K562 (cell line): ENCODE results near the gene SLC34A1. TPM values are rescaled to one million over a fixed set of nuclear protein-coding genes. Genes with fewer than 3 reads are reported as not detected.

Source experiments
- ATAC-seq: fragments of 200-7000 bp; cut with Tn5 transposase; 3 replicates; pipeline ENCODE4 v1.9.1; 2020; ENCODE audit warnings: moderate library complexity
- BruUV-seq: library from RNA; stranded (reverse); fragments of 400-500 nt; replicated peaks from 2 replicates; lab custom pipeline; 2021; lab: Mats Ljungman, UMichigan
- CTCF ChIA-PET: fragments of 300-600 bp; formaldehyde crosslinking; extraction: SDS; loops from one replicate; lab custom pipeline; 2021; ENCODE audit warnings: low intra/inter-chr PET ratio; lab: Yijun Ruan, JAX
- POLR2A ChIA-PET: fragments of 300-600, 350-650 bp; sonication (Branson Sonifier 250); formaldehyde crosslinking; extraction: SDS; loops from one replicate; lab custom pipeline; 2021; ENCODE audit warnings: antibody characterized with exemption, inconsistent platforms; lab: Yijun Ruan, JAX
- DNase-seq, 4 experiments: peaks; one replicate each; pipeline versions ENCODE4 v3.0.0 to v3.0.0-alpha.2; 2011 to 2018; ENCODE audit warnings: low spot score in 3 of 4, mixed read lengths in 3 of 4; ENCODE audit errors: extremely low read depth in 1 of 4
- FAIRE-seq: peaks from 2 replicates; lab custom pipeline; 2011; peaks lifted over from hg19 to GRCh38; lab: Jason Lieb, UNC
- H2AFZ ChIP-seq: 2 replicates; pipeline ENCODE4 v1.6.0; 2011; ENCODE audit warnings: low read depth, low read length, control low read depth, inconsistent platforms
- H3K27ac ChIP-seq: fragments of 200-600 bp; 3 replicates; pipeline ENCODE4 v1.8.0; 2011; ENCODE audit warnings: low read depth, mild to moderate bottlenecking, control low read depth, inconsistent platforms, low read length, moderate library complexity, mixed read lengths; ENCODE audit errors: extremely low read depth
- H3K27me3 ChIP-seq, 2 experiments: fragments of 300-600 bp in 1 of 2; 2 replicates in 1 of 2; 3 replicates in 1 of 2; pipeline versions ENCODE4 v1.6.0 to v1.8.0; 2011; ENCODE audit warnings: inconsistent platforms in 2 of 2, low read length in 2 of 2, mild to moderate bottlenecking in 1 of 2, mixed read lengths in 1 of 2, moderate library complexity in 1 of 2; ENCODE audit not compliant: control insufficient read depth in 2 of 2, insufficient read depth in 2 of 2
- H3K36me3 ChIP-seq: fragments of 300-600 bp; 3 replicates; pipeline ENCODE4 v1.8.0; 2011; ENCODE audit warnings: mild to moderate bottlenecking, low read length, inconsistent platforms; ENCODE audit not compliant: control insufficient read depth, insufficient read depth
- H3K4me1 ChIP-seq, 2 experiments: fragments of 200-600 bp in 1 of 2; replicated peaks in 1 of 2; 2 replicates in 1 of 2; 3 replicates in 1 of 2; pipeline versions ENCODE4 v1.5.1 to v1.8.0; 2011; ENCODE audit warnings: inconsistent platforms in 2 of 2, low read length in 2 of 2, mild to moderate bottlenecking in 1 of 2, mixed read lengths in 1 of 2, moderate library complexity in 1 of 2; ENCODE audit not compliant: control insufficient read depth in 2 of 2, insufficient read depth in 2 of 2
- H3K4me2 ChIP-seq: 2 replicates; pipeline ENCODE4 v1.6.1; 2011; ENCODE audit warnings: low read length, control low read depth, inconsistent platforms, mixed read lengths; ENCODE audit not compliant: insufficient read depth
- H3K4me3 ChIP-seq: fragments of 200-600 bp; sonication (generic), shearing (Covaris generic); 2 replicates; pipeline ENCODE4 v1.5.1; 2016; ENCODE audit warnings: control low read depth, inconsistent platforms
- H3K79me2 ChIP-seq: fragments of 200-600 bp; 3 replicates; pipeline ENCODE4 v1.8.0; 2011; ENCODE audit warnings: low read length, inconsistent platforms; ENCODE audit not compliant: control insufficient read depth, insufficient read depth
- H3K9ac ChIP-seq, 2 experiments: 2 replicates each; pipeline versions ENCODE4 v1.6.0 to v1.6.1; 2011; ENCODE audit warnings: low read depth in 2 of 2, low read length in 2 of 2, control low read depth in 1 of 2, inconsistent platforms in 1 of 2, mild to moderate bottlenecking in 1 of 2, mixed read lengths in 1 of 2; ENCODE audit not compliant: insufficient read depth in 1 of 2
- H3K9me1 ChIP-seq: one replicate; pipeline ENCODE4 v1.6.0; 2011; ENCODE audit warnings: inconsistent platforms, mild to moderate bottlenecking, low read length, moderate library complexity; ENCODE audit not compliant: control insufficient read depth, insufficient read depth
- H3K9me3 ChIP-seq: replicated peaks from 2 replicates; pipeline ENCODE4 v1.5.1; 2011; ENCODE audit warnings: low read depth, low read length, inconsistent platforms; ENCODE audit not compliant: control insufficient read depth, insufficient read depth
- H4K20me1 ChIP-seq: replicated peaks from 2 replicates; pipeline ENCODE4 v1.6.1; 2011; ENCODE audit warnings: low read length, inconsistent platforms, mixed read lengths; ENCODE audit not compliant: control insufficient read depth, insufficient read depth
- BMI1 ChIP-seq: fragments of 150-350 bp; IDR thresholded peaks from 2 replicates; pipeline ENCODE4 v1.6.1; 2014; ENCODE audit warnings: low read length
- COPS2 ChIP-seq: fragments of 450-650 bp; conservative IDR thresholded peaks from 2 replicates; pipeline ENCODE4 v1.6.1; 2016; ENCODE audit warnings: mild to moderate bottlenecking, moderate library complexity
- HMG20A ChIP-seq: fragments of 450-650 bp; formaldehyde crosslinking; conservative IDR thresholded peaks from 2 replicates; pipeline ENCODE4 v1.4.0; 2020; ENCODE audit warnings: mild to moderate bottlenecking, mixed read lengths
- JUNB ChIP-seq: fragments of 450-650 bp; formaldehyde crosslinking; conservative IDR thresholded peaks from 2 replicates; pipeline ENCODE4 v1.4.0; 2020; ENCODE audit warnings: mild to moderate bottlenecking
- NBN ChIP-seq: fragments of 450-650 bp; IDR thresholded peaks from 2 replicates; pipeline ENCODE4 v1.6.1; 2016; ENCODE audit warnings: low read depth, mild to moderate bottlenecking
- NFYB ChIP-seq: IDR thresholded peaks from 2 replicates; pipeline ENCODE4 v1.6.1; 2011; ENCODE audit warnings: mild to moderate bottlenecking, moderate library complexity; ENCODE audit not compliant: insufficient read length; ENCODE audit errors: extremely low read depth
- POLR2G ChIP-seq: fragments of 200-400 bp; formaldehyde crosslinking; IDR thresholded peaks from 2 replicates; pipeline ENCODE4 v1.6.1; 2017; ENCODE audit warnings: low read depth, mild to moderate bottlenecking, antibody characterized with exemption, low read length, moderate library complexity
- PPARD ChIP-seq: fragments of 250-450 bp; sonication (Bioruptor Pico); IDR thresholded peaks from 2 replicates; pipeline ENCODE4 v1.8.0; 2022; ENCODE audit warnings: inconsistent platforms, mild to moderate bottlenecking, moderate library complexity
- RBFOX2 ChIP-seq: fragments of 200-400 bp; formaldehyde crosslinking; IDR thresholded peaks from 2 replicates; pipeline ENCODE4 v1.6.1; 2017; ENCODE audit warnings: low read depth, mild to moderate bottlenecking, low read length, moderate library complexity
- RBM34 ChIP-seq: fragments of 200-400 bp; formaldehyde crosslinking; IDR thresholded peaks from 2 replicates; pipeline ENCODE4 v1.6.1; 2018; ENCODE audit warnings: low read length, borderline replicate concordance; ENCODE audit not compliant: insufficient read depth
- RHOXF2B ChIP-seq: fragments of 250-450 bp; sonication (Bioruptor Pico); conservative IDR thresholded peaks from 2 replicates; pipeline ENCODE4 v1.5.1; 2021
- THRAP3 ChIP-seq: fragments of 450-650 bp; IDR thresholded peaks from 2 replicates; pipeline ENCODE4 v1.6.1; 2016; ENCODE audit warnings: mild to moderate bottlenecking, inconsistent platforms, borderline replicate concordance
- ZFPM2 ChIP-seq: fragments of 250-450 bp; sonication (Bioruptor Pico); IDR thresholded peaks from 2 replicates; pipeline ENCODE4 v1.5.1; 2022; ENCODE audit warnings: mild to moderate bottlenecking
- ZNF584 ChIP-seq: fragments of 200-800 bp; sonication (Bioruptor generic); IDR thresholded peaks from 2 replicates; pipeline ENCODE4 v1.6.1; 2016; ENCODE audit warnings: low read depth, mild to moderate bottlenecking, missing genetic modification characterization, missing compliant biosample characterization
- ZNF696 ChIP-seq: fragments of 250-450 bp; sonication (Bioruptor Pico); conservative IDR thresholded peaks from 2 replicates; pipeline ENCODE4 v1.4.0; 2020; ENCODE audit warnings: mild to moderate bottlenecking, moderate library complexity
- WGBS: fragments of 100-300 bp; shearing (Covaris generic); methylation state at CpG from one replicate; pipeline ENCODE4 v1.1.6; 2016; ENCODE audit warnings: low coverage, mixed read lengths; ENCODE audit not compliant: insufficient coverage; ENCODE audit errors: missing lambda C conversion rate; 5-methylcytosine and 5-hydroxymethylcytosine counted together
- in situ Hi-C: fragments of 300-500 bp; cut with MboI; formaldehyde crosslinking; loops from 4 replicates; pipeline ENCODE4 v1.15.0; 2018; ENCODE audit warnings: inconsistent platforms, mixed read lengths
- intact Hi-C: fragments of 100-400 bp; cut with micrococcal nuclease; formaldehyde crosslinking; loops from 2 replicates; pipeline ENCODE4 v1.14.2; 2022
- polyA plus RNA-seq, 8 experiments: library from polyadenylated mRNA; depleted of rRNA in 4 of 8; stranded (reverse) in 5 of 8; unstranded in 3 of 8; fragments of >200 nt; fragmentation: Nextera tagmentation in 2 of 8; fragmentation: Illumina TruSeq in 1 of 8; extraction: Ambion mirVana in 2 of 8; extraction: Trizol in 1 of 8; gene quantifications; 2 replicates each; pipeline versions ENCODE4 v1.2.1 to v1.2.3, GENCODE V29; 2011 to 2014; ENCODE audit warnings: inconsistent platforms in 1 of 8, missing spikeins in 1 of 8
- total RNA-seq, 7 experiments: library from RNA; depleted of rRNA in 6 of 7; stranded (reverse); fragments of >200 nt in 6 of 7; fragmentation: Illumina TruSeq in 2 of 7; extraction: Trizol in 2 of 7; gene quantifications; 2 replicates each; pipeline versions ENCODE4 v1.2.1 to v1.2.3, GENCODE V29; 2011 to 2021; ENCODE audit warnings: low replicate concordance in 1 of 7
- TF ChIP-seq, protein P1 (sequence below), 2 experiments: fragments of 150-350 bp in 1 of 2; IDR thresholded peaks; 2 replicates each; pipeline ENCODE4 v1.6.1; 2012 to 2016; ENCODE audit warnings: low read depth in 2 of 2, low read length in 2 of 2, mild to moderate bottlenecking in 1 of 2, moderate library complexity in 1 of 2

Gene SLC34A1
- total and polyA plus RNA-seq, 9 of the 15 experiments (the other 6 are each of a cell fraction or from before 2014, with no cell fraction given) = not detected

DNA sequence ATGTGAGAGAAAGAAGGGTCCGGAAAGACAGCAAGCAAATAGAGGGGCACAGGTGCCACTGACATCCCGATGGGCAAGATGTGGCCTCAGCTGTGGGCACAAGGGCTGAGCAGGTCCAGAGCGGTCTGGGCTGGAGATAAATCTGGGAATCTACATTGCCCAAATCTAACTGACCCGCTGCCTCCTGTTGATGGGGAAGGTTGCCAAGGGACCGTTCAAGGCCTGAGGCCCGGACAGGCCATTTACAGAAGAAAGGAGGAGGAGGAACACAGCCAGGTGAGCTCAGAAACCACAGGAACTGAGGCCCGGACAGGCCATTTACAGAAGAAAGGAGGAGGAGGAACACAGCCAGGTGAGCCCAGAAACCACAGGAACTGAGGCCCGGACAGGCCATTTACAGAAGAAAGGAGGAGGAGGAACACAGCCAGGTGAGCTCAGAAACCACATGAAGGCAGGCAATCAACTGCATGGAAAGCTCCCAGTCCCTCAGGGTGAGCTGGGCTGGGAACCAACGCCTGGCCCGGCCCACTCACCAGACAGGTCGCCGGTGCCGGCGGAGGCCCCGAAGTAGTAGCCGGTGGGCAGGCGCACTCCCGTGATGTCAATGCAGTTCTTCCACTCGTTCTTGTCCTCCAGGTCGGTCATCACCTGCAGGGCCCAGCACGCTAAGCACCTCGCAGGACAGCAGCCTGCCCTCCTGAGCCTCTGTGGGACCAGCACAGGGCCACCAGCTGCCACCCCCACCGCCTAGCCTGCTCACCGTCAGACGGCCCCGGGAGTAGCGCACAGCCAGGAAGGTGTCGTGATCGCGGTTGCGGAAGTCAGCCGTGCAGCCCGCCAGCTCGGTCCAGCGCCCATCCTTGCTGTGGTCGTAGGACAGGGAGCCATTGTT lies 47.4 kb upstream of the SLC34A1 start:
- POLR2A ChIA-PET = interaction anchor here (1.0 to 1.2 kb wide), 2 partner anchors 15 to 39 kb away, joined by 4 read pairs; partner anchors contain the start of gene LMAN2
- intact Hi-C loops = no loop called here
- ATAC-seq = no peak

More for the DNA sequence above, 47.4 kb upstream of the SLC34A1 start:
- FAIRE-seq = no peak
- in situ Hi-C loops = no loop called here
- BruUV-seq = no TSS peak
- no peak for DNase-seq
- H2AFZ ChIP-seq = no peak overlapping the region
- CTCF ChIA-PET = no interaction called here
- H3K79me2 ChIP-seq = peaks cover 18% of the 10 kb centered on the region
- H3K9me1 ChIP-seq = no peaks in the 10 kb centered on the region
- TF ChIP-seq POLR2G = peak; percentile 55
- TF ChIP-seq ZNF696 (CRISPR knock-in tag) = no peak
- no peak for TF ChIP-seq JUNB (CRISPR knock-in tag)
- TF ChIP-seq THRAP3 = no peak
- TF ChIP-seq NFYB = no peak
- no peak for TF ChIP-seq RBM34
- no peak for TF ChIP-seq RHOXF2B (CRISPR knock-in tag)
- TF ChIP-seq RBFOX2 = peak; percentile 40; the same call in 1 of the 2 replicates
- TF ChIP-seq ZFPM2 (CRISPR knock-in tag) = no peak
- TF ChIP-seq NBN = no peak
- TF ChIP-seq, protein P1, sequence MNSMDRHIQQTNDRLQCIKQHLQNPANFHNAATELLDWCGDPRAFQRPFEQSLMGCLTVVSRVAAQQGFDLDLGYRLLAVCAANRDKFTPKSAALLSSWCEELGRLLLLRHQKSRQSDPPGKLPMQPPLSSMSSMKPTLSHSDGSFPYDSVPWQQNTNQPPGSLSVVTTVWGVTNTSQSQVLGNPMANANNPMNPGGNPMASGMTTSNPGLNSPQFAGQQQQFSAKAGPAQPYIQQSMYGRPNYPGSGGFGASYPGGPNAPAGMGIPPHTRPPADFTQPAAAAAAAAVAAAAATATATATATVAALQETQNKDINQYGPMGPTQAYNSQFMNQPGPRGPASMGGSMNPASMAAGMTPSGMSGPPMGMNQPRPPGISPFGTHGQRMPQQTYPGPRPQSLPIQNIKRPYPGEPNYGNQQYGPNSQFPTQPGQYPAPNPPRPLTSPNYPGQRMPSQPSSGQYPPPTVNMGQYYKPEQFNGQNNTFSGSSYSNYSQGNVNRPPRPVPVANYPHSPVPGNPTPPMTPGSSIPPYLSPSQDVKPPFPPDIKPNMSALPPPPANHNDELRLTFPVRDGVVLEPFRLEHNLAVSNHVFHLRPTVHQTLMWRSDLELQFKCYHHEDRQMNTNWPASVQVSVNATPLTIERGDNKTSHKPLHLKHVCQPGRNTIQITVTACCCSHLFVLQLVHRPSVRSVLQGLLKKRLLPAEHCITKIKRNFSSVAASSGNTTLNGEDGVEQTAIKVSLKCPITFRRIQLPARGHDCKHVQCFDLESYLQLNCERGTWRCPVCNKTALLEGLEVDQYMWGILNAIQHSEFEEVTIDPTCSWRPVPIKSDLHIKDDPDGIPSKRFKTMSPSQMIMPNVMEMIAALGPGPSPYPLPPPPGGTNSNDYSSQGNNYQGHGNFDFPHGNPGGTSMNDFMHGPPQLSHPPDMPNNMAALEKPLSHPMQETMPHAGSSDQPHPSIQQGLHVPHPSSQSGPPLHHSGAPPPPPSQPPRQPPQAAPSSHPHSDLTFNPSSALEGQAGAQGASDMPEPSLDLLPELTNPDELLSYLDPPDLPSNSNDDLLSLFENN (IDR thresholded peaks at IDR 0.05; ENCODE audit: low read depth in 2 of 2, low read length in 2 of 2) = no peak
- TF ChIP-seq HMG20A = no peak
- TF ChIP-seq BMI1 = no peak
- no peak for TF ChIP-seq ZNF584 (CRISPR knock-in tag)
- no peak for TF ChIP-seq PPARD (CRISPR knock-in tag)
- no peak for TF ChIP-seq COPS2
- H3K4me2 ChIP-seq = no peak overlapping the region
- WGBS = 94% methylated on average over 33 of the region's 36 CpGs
- H3K27me3 ChIP-seq = no peaks in the 10 kb centered on the region
- no peaks in the 10 kb centered on the region for H3K9me3 ChIP-seq
- H4K20me1 ChIP-seq = 0 out of 2 replicates have a peak, but pooled peaks cover 8% of the 10 kb centered on the region
- no peaks in the 10 kb centered on the region; a peak in 1 of 5 replicates for H3K4me1 ChIP-seq
- no peak overlapping the region for H3K27ac ChIP-seq
- peaks cover 93% of the 10 kb centered on the region for H3K36me3 ChIP-seq
- peak overlapping the region in 1 of 2 experiments; percentile 52; a peak in 1 of 4 replicates for H3K9ac ChIP-seq
- H3K4me3 ChIP-seq = no peak overlapping the region
